Measurements from ENCODE around the gene PPP1R7.

GRCh38 chr2:241131531-241131930, 18.7 kb upstream of the PPP1R7 start:
- no peak for TF ChIP-seq EZH2 (IDR thresholded peaks at IDR 0.05; ENCODE audit: insufficient read depth, poor library complexity, severe bottlenecking)
- no peak for TF ChIP-seq EZH2phosphoT487 (IDR thresholded peaks at IDR 0.05; ENCODE audit: insufficient read depth, low read depth)

Data from GM23248 (cell line).